Left lobe of liver (tissue), 2 donors: ENCODE measurements around the gene ILF3. TPM values are rescaled to one million over a fixed set of nuclear protein-coding genes. Genes with fewer than 3 reads are reported as not detected.
"Not testable (repeated sequence)": the region's sequence is repeated elsewhere in the genome, so short reads cannot be mapped to it uniquely, and the experiment has no call there.

Experiments
- ATAC-seq: fragments of 200-7000 bp; cut with Tn5 transposase; one replicate; pipeline ENCODE4 v1.9.1; 2020; ENCODE audit warnings: mild to moderate bottlenecking, moderate library complexity
- DNase-seq: peaks from one replicate; pipeline ENCODE4 v3.0.0-alpha.2; 2020; ENCODE audit warnings: low spot score
- total RNA-seq: library from RNA; stranded (reverse); gene quantifications from one replicate; pipeline ENCODE4 v1.2.1, GENCODE V29; 2021
- donor health status: DM: no; HTN: no; CAD: no; lungs with moderate emphysema.
- donor health status: DM: no; HTN: yes; CAD: no.

ILF3 gene
- total RNA-seq, 1 donor from 2014 or later, result 57.1 TPM

DNA sequence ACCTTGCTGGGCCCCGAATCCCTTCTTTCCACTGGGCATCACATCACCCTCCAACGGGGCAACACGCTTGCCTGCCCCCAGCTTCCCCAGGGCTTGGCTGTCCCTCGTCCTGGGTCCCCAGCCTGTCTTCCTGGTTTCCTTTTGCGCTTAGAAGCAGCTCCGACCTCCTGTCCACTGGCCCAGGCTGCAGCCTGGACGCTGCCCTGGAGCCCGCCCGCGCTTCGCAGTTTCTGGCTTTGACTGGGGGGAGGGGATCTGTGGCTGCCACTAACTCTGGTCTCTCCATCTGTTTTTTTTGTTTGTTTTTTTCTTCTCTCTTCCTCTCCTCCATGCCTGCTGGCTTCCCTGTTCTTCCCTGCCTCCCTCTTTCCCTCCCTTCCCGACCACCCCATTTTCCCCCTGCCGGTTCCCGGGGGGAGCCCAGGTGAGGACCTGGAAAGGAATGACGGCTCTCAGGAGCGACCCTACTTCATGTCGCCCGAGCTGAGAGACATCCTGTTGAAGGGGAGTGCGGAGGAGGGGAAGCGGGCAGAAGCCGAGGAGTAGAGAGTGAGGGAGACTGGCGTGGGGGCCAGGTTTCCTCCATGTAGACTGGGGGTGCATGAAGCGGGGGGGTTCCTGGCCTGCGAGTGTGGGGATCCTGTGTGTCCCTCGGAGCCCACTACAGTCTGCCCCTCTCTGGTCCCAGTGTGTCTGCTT lies 11.5 kb upstream of the ILF3 start:
- DNase-seq (no peak), ATAC-seq (no peak)

- ATAC-seq (no peak), DNase-seq (no peak)
Measured at GRCh38 chr19:10643172-10643967, 10.8 kb upstream of the ILF3 start.

- DNase-seq (no peak), ATAC-seq (no peak)
Measured at GRCh38 chr19:10643968-10644259, 10.2 kb upstream of the ILF3 start.

- peak; percentile 80 for DNase-seq
- ATAC-seq, result peak; percentile 96
Measured at GRCh38 chr19:10644260-10645007, 9.7 kb upstream of the ILF3 start.

DNA sequence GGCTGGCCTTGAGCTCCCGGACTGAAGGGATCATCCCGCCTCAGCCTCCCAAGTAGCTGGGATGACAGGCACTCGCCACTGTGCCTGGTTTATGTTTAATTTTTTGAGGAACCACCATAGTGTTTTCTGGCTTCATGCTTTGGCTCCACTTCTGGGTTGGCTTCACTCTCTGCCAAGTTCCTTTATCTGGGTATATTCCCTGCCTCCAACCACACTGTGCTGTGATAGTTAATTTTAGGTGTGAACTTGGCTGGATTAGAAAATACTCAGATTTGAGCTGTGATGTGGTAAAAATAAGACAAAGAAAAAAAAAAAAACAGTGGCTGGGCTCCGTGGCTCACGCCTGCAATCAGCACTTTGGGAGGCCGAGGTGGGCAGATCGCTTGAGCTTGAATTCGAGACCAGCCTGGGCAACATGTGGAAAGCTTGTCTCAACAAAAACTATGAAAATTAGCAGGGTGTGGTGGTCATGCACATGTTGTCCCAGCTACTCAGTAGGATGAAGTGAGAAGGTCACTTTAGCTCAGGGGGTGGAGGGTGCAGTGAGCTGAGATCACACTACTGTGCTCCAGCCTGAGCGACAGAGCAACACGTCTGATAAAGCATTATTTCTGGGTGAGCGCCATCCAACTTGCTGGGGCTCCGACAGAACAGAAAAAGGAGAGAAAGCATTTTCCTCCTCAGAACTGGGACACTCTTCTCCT lies 7.5 kb upstream of the ILF3 start:
- DNase-seq, result no peak
- no peak for ATAC-seq

DNA sequence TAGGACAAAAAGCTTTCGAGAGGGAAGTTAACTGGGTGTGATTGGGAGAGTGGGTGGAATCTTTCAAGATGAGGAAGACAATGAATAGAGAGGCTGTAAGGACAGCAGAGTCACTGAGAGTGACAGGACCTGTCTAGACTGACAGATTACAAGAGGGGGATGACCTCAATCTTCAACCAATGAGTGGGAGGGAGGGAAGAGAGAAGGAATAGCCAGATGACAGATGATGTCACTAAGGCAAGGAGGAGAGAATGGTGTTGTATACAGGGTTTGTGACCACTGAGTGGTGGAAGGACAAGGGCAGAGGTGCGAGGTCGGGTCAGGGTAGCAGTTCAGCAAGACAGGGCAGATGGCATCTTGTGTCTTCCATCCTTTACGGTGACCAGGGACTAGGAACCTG lies 5.8 kb upstream of the ILF3 start:
- no peak for ATAC-seq
- no peak for DNase-seq

- ATAC-seq, result no peak
Measured at GRCh38 chr19:10651851-10652250, 2.3 kb upstream of the ILF3 start.

GRCh38 chr19:10653482-10653731 lies 739 bp upstream of the ILF3 start:
- DNase-seq (no peak), ATAC-seq (peak; percentile 14)

More at GRCh38 chr19:10651851-10652250, 2.3 kb upstream of the ILF3 start:
- DNase-seq, result no peak

GRCh38 chr19:10654610-10655456 lies 687 bp downstream of the ILF3 start:
- ATAC-seq (peak; percentile 7), DNase-seq (no peak)

DNA sequence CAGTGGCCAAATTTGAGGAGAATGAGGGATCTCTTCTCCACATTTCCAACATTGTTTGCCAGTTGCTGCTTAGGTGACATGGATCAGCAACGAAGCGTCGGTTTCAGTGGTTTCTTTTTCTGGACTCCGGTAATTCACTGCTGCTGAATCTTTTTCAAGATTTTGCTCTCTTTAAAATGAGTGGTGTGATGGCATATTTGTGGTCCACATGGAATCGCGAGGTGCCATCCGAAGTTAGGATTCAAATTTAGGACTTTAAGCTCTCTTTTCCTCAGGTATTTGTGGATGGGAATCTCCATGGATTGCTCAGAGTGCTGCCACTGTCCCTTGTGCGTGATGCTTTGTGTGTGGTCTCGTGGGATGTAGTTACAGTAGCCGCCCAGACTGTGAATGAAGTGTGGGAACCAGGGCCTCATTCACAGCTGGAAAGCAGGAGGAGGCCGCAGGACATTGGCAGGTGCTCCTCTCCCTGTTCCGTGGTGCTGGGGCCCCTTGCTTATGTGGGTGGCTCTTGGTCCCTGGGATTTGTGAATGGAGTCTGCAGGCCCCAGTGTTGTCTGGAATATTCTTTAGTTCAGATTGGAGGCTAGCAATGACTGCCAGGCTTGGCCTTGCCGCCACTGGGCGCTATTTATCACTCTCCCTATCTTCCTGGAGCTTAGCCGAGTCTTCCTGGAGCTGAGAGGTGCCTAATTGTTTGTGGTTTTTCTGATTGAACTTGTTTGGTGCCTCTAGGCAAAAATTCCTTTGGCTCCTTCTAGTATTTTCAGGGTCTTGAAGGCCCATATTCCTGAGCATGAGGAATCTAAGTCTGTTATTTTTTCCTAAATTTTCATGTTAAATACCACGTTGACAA lies 1.5 kb downstream of the ILF3 start:
- DNase-seq (no peak), ATAC-seq (no peak)

- DNase-seq, result no peak
- ATAC-seq, result no peak
Measured at GRCh38 chr19:10660346-10660745, 6.2 kb downstream of the ILF3 start.

GRCh38 chr19:10661946-10662345 lies 7.8 kb downstream of the ILF3 start:
- no peak for DNase-seq

DNA sequence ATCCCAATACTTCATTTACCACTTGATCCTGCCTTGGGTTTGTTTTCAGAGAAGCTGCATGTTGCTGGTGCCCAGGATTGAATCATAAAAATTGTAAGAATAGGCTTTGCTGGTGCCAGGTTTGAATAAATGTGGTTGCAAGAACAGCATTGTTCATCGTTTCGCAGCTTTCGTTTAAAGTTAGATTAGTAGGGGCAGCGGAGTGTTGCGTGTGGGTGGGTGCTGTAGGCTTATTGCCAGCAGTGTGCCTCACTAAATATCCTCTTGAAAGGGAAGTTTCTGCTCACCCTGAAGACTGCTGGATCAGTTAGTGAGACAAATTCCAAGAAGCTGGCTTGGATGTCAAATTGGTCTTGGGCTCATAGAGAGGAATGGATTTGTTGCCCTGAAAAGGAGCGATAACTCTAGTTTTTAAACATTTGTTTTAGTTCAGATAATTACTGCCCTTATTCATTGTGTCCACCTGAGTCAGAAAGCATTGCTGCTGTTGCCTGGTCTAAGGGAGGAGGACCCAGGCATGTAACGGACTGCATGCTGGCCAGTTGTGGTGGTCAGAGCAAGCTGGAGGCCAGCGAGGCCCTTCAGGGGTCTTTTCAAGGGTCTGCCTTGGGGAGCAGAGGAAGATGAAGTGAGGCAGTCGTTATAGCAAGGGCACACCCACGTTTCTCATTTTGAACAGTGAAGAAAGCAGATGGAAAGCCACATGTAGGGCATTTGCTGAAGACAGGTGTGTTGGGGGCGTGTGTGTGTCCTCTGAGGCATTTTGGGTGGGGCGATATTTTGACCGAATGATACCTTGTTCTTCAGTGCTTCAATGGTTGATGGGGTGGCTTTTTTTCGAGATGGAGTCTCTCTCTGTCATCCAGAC lies 8.5 kb downstream of the ILF3 start:
- ATAC-seq (no peak), DNase-seq (no peak)

More at GRCh38 chr19:10661946-10662345, 7.8 kb downstream of the ILF3 start:
- no peak for ATAC-seq

DNA sequence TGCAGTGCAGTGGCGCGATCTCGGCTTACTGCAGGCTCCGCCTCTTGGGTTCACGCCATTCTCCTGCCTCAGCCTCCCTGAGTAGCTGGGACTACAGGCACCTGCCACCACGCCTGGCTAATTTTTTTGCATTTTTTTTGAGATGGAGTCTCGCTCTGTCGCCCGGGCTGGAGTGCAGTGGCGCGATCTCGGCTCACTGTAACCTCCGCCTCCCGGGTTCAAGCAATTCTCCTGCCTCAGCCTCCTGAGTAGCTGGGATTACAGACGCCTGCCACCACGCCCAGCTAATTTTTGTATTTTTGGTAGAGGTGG lies 9.1 kb downstream of the ILF3 start:
- not testable (repeated sequence) for DNase-seq, ATAC-seq

DNA sequence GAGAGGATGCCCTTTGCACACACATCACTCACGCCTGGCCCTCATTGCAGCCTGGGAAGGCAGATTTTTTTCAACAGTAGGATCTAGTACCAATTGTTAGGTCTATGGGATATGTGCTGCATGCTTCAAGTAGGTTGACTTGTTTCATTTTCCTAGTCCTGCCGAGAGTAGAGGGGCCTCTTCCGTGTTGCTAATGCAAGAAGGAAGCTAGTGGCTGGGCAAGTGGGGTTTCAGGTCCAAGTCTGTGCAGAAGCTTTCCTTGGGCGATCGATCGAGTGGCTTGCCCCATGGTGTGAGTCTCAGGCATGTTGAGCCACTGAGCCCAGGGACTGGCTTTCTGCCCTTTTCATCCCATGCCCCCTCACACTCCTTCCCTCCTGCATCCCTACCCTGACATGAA lies 13.7 kb downstream of the ILF3 start:
- DNase-seq (no peak), ATAC-seq (no peak)

GRCh38 chr19:10669246-10669645 lies 15.1 kb downstream of the ILF3 start:
- no peak for DNase-seq
- ATAC-seq, result no peak

DNA sequence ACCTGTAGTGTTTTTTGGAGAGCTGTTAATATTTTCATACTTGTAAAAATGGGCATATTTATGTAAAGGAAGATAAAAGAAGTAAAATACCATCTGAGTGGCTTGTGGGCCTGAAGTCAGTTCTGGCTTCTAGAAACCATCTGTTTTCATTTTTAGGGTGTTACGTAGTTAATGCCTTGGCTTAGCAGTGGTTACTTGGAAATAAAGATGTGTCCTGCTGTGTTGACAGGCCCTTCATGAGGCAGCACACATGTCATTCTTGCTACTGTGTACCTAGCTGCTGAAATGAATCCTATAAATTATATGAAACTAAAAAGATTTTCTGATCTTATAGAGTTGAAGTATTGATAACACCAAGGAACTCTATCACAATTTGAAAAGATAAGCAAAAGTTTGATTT lies 16.0 kb downstream of the ILF3 start:
- DNase-seq (no peak), ATAC-seq (no peak)

DNA sequence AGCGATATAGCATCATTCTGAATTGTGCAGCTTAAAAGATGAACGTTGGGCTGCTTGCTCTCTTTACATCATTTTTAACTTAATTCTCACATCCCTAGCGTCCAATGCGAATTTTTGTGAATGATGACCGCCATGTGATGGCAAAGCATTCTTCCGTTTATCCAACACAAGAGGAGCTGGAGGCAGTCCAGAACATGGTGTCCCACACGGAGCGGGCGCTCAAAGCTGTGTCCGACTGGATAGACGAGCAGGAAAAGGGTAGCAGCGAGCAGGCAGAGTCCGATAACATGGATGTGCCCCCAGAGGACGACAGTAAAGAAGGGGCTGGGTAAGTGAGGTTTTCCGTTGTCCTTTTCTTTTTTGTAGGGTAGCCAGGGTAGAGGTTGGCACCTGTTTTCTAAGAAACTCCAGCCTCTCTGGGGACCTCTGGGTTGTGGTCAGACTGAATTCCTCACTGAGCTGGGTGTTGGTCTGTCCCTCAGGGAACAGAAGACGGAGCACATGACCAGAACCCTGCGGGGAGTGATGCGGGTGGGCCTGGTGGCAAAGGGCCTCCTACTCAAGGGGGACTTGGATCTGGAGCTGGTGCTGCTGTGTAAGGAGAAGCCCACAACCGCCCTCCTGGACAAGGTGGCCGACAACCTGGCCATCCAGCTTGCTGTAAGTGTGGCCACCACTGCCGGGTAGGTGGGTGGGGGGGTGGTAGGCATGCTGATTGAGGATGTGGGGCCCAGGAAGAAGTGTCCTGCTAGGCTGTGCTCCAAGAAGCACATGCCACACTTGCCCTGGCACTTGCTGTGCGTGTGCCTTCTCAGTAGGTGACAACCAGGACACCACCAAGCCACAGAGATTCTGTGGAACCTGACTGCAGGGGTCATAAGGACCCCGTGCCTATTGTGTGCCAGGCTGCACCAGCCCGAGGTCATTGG lies 17.0 kb downstream of the ILF3 start:
- ATAC-seq (no peak), DNase-seq (no peak)
